GM18867 (cell line): ENCODE data around the gene APOBEC3C.
"Not testable (repeated sequence)": the region's sequence is repeated elsewhere in the genome, so short reads cannot be mapped to it uniquely, and the experiment has no call there.

ENCODE experiments used
- ATAC-seq: cut with Tn5 transposase; IDR thresholded peaks from one replicate; pipeline ENCODE4 v1.9.1; 2021; ENCODE audit warnings: mild to moderate bottlenecking, moderate library complexity; ENCODE audit not compliant: unreplicated experiment

The APOBEC3C gene

GRCh38 chr22:38981992-38982927 lies 31.8 kb upstream of the APOBEC3C start, which contains the start of gene APOBEC3B:
Gene APOBEC3B, plus strand, starts transcription at chr22:38982347. Its CDS starts 107 bp downstream, at chr22:38982454.
- peak; percentile 53 for ATAC-seq

DNA sequence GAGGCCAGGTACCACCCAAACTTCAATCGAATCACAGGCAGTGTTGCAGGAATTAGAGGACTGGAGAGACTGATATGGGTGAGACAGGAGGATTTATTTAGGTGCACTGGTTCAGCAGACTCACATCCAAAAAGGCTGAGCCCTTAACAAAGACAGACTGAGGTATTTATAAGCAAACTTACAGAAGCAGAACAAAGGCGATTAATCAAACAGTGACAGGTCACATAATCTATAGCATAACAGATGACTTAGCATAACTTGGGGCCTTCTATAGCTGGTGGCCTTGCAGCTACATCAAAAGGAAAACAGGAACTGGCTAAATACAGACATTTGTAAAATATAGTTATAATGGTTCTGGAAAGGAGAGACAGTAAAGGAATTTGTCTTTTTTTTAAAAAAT lies 29.8 kb upstream of the APOBEC3C start:
- no peak for ATAC-seq

GRCh38 chr22:38984784-38985757 lies 29.0 kb upstream of the APOBEC3C start:
- peak; percentile 64 for ATAC-seq

DNA sequence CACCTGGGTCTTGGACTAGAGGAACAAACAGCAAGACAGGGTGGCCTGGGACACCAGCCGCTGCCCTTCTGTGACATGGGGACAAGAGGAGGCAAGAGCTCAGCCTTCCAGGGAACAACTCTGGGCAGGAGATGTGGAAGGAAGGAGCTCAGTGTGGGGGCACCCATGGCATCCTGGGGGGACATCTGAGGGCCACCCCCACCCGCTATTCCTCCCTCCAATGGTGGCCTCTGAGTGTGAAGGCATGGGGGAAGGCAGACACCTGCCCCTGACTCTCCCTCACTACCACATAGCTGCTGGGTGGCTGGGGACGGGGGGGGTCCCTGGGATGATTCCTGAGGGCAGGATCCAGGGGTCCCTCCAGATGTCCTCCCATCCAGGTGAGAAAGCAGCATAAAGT lies 27.4 kb upstream of the APOBEC3C start:
- no peak for ATAC-seq

GRCh38 chr22:38987171-38987895 lies 26.7 kb upstream of the APOBEC3C start:
- ATAC-seq: no peak

DNA sequence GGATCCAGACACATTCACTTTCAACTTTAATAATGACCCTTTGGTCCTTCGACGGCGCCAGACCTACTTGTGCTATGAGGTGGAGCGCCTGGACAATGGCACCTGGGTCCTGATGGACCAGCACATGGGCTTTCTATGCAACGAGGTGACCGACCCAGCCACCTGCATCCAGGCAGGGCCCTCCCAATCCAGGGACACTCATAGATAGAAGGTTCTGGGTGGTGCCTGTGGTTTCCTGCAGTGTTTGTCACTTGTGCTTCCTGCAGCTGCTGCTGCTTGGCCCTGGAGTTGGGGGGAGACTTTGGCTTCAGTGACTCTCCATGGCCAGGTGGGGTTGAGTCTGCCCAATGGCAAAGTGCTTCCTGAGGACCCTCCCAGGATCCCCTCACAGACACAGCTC lies 24.6 kb upstream of the APOBEC3C start:
- no peak for ATAC-seq

- ATAC-seq: not testable (repeated sequence)
Observed at GRCh38 chr22:38992871-38993371, 21.1 kb upstream of the APOBEC3C start.

GRCh38 chr22:38996105-38996504 lies 18.0 kb upstream of the APOBEC3C start:
- no peak for ATAC-seq

GRCh38 chr22:38997518-38997917 lies 16.5 kb upstream of the APOBEC3C start:
- no peak for ATAC-seq

- peak; percentile 63 for ATAC-seq
Observed at GRCh38 chr22:39003165-39003638, 10.9 kb upstream of the APOBEC3C start.

DNA sequence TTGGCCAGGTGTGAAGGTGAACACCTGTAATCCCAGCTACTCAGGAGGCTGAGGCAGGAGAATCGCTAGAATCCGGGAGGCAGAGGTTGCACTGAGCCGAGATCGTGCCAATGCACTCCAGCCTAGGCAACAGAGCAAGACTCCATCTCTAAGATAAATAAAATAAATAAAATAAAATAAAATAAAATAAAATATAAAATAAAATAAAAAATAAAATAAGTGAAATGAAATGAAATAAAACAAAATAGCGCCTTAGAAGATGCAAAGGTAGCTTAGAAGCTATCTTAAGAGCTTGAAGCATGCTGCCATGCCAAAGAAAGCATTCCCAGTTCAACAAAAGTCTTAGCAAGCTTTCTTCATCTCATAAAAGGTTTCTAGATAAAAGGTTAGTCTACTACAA lies 6.9 kb upstream of the APOBEC3C start:
- no peak for ATAC-seq

DNA sequence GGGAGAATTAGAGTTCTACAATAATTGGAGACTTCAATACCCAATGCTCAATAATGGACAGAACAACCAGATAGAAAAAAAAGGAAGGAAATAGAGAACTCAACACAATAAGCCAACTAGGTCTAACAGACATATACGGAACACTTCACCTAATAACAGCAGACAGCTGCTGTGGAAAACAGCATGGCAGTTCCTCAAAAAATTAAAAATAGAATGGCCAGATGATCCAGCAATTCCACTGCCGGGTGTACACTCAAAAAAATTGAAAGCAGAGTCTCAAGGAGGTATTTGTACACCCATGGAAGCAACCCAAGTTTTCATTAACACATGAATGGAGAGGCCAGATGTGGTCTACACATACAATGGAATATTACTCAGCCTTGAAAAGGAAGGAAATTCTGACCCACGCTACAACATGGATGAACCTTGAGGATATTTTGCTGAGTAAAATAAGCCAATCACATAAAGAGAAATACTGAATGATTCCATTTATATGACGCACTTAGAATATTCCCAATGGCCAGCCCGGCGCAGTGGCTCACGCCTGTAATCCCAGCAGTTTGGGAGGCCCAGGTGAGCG lies 5.7 kb upstream of the APOBEC3C start:
- ATAC-seq: not testable (repeated sequence)

DNA sequence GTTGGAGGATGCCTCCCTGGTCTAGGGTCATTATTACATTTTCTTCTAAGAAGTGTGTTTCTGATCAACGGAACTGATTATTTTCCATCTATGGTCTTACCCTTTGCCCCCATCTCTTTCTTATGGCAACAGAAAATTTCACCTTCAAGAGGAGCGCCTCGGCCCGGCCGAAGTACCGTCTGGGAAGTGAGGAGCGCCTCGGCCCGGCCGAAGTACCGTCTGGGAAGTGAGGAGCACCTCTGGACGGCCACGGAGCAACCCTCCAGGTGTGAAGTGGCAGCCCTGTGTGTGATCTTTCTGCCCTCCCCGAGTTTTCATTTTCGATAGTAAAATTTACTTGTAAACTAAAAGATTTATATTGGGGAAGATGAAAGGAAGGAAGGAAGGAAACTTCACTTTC lies 3.1 kb upstream of the APOBEC3C start:
- no peak for ATAC-seq

GRCh38 chr22:39012533-39013511 lies 1.2 kb upstream of the APOBEC3C start:
- no peak for ATAC-seq

DNA sequence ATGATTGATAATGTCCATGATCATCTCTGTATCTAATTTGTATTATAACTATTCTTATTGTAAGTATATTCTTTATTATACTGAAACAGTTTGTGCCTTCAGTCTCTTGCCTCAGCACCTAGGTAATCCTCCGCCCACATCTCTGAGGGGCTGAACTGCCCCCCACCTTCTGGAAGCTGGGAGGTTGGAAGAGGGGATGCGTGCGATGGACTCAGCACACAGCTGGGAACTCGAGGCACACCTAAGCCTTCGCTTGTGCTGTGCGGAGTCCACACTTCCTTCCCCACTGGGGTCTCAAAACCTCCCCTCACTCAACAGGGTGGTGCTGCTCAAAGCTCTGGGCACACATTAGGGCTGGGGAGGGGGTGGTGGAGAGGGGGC lies 506 bp upstream of the APOBEC3C start:
- not testable (repeated sequence) for ATAC-seq

DNA sequence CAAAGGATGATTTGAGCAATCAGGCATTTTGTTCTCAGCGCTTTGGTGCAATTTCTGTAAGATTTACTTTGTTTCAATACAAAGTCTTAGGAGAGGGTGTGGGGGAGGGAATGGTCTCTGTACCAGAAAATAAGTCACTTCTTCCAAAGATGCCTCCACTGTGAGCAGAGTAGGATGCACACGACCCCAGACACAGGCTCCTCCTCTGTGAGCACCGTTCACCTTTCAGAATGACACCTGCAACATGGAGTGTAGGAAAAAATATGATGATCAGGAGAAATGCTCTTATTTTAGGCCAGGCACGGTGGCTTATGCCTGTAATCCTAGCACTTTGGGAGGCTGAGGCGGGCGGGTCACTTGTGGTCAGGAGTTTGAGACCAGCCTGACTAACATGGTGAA lies 665 bp downstream of the APOBEC3C start:
- ATAC-seq: not testable (repeated sequence)

DNA sequence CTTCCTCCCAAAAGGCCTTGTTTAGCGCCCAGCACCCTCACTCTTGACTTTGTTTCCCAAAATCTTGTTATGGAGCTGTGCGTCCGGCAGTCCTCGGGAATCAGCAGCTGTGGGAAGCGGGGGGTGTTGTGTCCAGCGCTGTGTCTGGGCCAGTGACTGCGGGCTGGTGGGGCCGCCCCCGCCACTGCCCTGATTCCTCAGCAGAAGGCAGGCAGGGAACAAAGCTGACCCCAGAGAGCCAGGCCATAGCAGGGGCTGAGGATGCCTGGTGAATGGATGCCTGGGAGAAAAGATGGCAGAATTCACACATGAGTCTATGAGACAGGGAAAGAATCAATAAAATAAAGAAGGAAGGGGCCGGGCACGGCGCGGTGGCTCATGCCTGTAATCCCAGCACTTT lies 2.5 kb downstream of the APOBEC3C start:
- ATAC-seq: no peak

DNA sequence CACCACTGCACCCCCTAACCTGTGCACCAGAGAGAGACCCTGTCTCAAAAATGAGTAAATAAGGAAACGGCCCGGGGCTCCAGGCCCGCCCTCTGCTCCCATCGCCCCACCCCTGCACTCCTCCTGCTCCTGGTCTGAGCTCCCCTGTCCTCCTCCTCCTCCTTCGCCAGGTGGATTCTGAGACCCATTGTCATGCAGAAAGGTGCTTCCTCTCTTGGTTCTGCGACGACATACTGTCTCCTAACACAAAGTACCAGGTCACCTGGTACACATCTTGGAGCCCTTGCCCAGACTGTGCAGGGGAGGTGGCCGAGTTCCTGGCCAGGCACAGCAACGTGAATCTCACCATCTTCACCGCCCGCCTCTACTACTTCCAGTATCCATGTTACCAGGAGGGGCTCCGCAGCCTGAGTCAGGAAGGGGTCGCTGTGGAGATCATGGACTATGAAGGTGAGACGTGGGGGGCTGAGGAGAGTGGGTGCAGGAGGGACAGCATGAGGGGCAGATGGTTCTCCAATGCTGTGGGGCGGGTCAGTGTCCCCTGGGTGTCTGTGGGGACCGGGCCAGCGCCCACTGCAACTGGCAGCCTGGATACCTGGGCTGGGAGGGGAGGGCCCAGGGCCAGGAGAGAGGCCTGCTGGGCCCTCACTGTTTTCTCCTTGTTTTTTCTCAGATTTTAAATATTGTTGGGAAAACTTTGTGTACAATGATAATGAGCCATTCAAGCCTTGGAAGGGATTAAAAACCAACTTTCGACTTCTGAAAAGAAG lies 3.7 kb downstream of the APOBEC3C start:
- ATAC-seq: no peak
